ENCODE results near the gene AHDC1. TPM values are rescaled to one million over a fixed set of nuclear protein-coding genes. Genes with fewer than 3 reads are reported as not detected.

AHDC1 gene
- total RNA-seq, 1 experiment from 2014 or later: 19.1 TPM

DNA sequence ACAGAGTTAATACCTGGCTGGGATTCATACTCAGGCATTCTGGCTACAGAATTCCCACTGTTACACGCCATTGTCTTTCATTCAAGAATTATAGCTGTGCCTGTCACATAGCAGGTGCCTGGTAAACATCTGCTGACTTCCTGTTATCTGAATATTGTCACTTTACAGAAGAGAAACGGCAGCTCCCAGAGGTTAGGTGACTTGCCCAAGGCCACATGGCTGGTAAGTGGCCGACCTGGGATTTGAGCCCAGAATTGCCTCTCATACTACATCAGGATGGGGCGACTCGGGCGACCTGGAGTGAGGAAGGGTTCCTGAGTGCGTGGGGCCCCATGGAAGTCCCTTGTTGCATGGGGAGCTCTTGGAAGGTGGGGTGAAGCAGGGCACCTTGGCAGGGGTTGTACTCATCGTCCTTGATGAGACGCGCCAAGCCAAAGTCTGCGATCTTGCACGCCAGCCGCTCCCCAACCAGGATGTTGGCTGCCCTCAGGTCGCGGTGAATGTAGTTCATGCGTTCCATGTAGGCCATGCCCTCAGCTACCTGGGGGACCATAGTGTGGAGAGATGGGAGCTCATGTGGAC is 10.2 kb upstream of the AHDC1 start:
- no peak for DNase-seq (ENCODE audit: low read depth)

DNA sequence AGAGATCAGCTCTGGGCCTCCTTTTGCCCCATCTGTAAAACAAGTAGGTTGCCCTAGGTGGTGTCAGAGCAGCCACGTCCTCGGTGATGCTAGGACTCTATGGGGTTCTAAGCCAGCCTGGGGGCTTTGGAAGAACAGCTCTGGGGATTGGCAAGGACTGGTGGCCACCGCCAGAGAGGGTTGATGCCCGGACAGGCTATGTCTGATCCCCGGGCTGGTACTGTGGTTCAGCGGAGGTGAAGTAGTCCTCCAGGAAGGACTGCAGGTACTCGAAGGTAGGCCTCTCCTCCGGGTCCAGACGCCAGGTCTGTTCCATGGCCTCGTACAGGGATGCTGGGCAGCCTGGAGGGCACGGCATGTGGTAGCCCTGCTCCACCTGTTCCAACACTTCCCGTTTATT is 8.8 kb upstream of the AHDC1 start:
- DNase-seq (ENCODE audit: low read depth): no peak

DNA sequence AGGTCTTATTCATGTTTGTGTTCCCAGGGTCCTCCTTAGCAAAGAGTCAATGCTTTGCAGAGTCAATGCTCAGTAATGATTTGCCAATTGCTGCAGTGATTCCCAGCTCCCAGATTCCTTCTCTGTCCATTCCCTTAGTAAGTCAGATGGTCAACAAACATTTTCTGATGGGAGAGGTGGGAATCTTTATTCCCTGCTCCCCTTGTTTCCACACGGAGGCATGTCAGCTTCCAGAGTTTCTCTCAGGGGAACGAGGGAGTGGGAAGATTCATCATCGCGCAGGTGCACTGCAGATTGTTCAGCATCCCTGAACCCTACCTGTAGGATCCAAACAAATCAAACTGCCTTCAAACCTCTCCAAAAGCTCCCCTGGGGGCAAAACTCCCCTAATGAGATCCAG is 7.5 kb upstream of the AHDC1 start:
- no peak for DNase-seq (ENCODE audit: low read depth)

DNA sequence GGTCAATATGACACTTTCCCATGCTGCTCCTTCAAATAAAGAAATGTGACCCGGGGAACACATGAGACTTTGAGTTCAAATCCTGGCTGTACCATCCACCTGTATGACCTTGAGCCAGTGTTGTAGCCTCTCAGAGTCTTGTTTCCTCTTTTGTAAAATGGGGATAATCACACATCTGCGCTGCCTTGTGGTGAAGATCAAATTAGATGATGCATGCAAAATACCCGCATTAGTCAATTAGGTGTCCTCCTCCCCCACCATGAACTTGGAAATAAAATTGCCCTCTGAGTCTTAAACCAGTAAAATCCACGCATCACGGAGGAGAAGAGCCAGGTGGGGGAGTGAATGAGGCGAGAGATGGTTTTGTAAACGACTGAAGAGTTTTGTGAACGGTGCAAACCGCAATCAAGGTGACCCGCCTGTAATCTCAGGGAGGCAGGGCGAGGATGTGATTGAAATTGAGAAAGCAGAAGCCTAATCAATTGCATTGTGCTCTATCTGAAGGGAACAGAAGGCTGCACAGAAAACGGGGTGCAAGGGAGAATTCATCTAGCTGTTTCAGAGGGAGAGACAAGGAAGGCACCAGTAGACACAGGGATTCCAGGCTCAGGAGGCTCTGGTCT is 5.8 kb upstream of the AHDC1 start:
- DNase-seq (ENCODE audit: low read depth): no peak

DNA sequence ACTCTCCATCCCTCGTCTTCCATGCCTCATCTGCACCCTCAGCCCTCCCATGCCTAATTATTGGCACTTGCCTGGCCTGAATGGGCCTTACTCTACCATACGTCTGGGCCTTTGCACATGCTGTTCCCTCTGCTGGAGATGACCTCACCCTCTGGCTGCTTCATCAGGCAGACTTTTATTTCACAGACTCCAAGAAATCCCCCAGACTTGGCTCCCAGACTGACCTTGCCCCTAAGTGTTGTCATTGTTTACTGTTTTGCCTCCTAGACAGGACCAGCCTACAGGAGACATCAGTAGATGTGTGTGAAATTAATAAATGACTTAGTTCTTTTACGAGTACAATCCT is 5.2 kb upstream of the AHDC1 start:
- DNase-seq (ENCODE audit: low read depth): no peak

DNA sequence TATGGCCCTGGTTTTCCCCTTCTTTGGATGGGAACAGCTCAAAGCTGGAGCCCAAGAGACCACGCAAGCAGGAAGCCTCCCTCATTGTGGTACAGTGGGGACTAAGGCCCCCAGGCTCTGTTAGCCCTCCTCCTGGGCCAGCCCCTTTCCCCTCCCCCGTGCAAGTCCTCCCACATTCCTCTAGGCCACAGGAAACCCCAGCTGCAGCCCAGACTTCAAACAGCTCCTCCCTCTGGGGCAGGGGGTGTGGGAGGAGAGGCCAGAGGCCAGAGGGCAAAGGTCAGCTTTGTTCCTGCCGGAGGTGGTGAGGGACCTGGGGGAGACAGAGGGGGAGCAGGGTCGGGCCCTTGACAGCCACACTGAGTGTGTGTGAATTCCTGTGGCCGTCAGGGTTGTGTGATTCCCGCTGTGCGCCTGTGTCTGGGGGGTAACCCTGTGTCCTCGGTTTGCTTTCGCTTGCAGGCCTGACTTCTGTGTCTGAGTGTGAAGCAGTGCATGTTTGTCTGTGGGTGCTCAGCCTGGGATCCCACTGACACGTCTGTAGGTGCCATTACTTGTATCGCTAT is 3.4 kb upstream of the AHDC1 start:
- DNase-seq (ENCODE audit: low read depth): no peak

DNA sequence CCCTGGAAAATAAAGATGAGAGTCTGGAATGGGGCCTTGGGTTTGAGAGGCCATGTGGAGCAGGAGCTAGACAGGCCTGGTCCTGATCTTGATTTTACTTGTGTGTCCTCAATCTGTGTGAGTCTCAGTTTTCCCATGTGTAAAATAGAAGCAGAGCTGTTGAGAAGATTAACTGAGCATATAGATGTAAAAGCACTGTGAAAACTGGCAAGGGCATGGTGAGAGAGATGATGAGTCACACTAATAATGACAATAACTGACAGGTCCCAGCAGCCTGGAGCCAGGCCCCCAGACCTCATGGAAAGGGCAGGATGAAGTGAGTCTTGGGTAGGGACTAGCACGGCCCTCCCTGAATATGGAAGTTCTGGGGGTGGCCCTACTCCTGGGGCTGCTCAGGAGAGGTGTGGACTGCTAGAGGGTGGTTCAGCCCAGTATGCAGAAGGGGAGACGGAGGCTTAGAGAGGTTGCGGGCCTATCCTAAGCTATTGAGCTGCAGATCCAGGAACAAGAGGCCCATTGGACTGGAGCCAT is 2.8 kb upstream of the AHDC1 start:
- DNase-seq (ENCODE audit: low read depth): peak; percentile 76

DNA sequence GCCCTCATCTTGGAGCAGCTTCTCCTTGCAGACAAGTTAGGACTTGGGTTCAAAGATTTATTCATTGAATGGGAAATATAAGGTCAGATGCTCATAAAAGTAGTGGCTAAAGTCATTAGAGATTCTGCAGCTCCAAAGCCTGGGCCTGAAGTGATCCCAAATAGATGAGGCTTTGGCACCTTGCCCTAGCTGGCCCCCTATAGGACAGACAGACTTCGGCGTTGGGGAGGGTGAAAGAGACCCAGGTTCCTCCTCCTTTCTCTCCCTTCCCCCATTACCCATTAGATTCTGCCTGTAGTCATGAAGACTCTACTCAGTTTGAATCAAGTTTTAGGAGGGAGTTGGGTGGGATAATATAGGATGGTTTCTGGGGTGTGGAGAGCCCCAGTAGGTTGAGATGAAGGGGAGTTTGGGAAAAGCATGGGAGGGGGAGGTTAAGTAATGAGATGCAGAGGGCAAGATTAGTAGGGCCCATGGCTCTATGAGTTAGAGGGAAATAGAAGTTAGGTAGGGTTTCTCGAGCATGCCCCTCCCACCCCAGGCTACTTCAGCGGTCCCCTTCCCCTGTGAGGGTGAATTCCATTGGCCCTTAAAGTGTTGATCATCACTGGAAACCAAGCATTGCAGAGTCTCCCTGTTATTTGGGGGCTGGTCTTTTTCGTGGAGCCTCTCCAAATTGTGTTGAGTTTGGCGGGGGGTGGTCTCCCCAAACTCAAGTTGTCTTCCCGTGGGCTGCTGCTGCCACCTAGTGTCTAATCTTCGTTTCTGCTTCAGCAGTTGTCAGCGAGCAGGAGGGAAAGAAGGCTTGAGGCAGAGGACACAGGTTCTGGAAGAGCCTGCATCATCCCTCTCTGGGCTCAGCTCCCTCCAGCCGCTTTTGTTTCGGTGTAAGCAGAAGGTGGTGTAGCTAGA is 2.1 kb upstream of the AHDC1 start:
- DNase-seq (ENCODE audit: low read depth): peak; percentile 66

DNA sequence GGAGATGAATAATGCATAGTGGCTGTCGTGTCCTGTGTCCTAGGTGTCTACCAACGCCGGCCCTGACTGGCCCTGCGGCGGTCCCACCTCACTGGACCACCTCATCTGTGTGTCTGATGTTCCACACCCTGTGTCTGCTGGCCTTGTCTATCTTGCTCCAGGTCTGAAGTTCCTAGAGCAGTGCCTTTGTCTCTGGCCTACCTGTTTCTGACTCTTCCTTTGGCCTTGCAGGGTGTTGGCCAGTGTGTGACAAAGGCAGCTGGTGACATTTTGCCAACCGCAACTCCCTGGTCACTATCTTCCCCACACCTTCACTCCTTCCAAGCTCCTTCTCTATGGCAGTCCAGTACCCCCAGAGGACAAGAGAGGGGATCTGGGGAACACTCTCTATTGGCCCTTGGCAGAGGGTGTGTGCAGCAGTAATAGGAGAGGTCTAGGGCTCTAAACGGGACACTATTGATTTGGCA is 1.4 kb upstream of the AHDC1 start:
- DNase-seq (ENCODE audit: low read depth): no peak

DNA sequence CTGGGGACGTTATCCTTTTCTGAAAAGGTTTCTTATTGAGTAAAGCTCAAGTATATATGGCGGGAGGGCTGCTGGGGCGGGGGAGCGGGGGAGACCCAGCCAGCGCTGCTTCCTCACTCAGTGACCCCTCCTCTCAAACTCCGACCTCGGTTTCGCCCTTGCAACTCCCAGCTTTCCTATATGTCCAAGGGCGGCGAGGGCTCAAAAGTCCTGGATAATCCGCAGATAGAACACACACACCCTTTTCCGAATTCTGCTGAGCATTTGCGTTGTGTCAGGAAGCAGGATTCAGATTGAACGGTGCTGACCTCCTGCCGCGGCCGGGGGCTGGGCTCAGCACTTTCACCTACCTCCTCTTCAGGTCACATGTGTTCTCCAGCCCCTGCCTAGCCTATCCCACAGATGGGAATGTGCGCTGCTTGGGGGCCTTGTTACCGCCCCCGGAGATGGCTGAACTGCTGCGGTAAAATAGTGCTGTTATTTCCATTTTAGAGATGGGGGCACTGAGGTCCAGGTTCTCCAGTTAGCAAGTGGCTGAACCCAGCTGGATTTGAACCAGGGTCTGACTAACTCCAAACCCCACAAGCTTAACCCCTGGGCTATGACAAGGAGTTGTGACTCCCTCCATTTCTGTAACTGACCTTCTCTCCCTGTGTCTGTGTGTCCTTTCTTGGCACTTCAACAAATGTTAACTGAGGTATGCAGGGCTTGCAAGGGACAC is 795 bp upstream of the AHDC1 start:
- peak; percentile 44 for DNase-seq (ENCODE audit: low read depth)

DNA sequence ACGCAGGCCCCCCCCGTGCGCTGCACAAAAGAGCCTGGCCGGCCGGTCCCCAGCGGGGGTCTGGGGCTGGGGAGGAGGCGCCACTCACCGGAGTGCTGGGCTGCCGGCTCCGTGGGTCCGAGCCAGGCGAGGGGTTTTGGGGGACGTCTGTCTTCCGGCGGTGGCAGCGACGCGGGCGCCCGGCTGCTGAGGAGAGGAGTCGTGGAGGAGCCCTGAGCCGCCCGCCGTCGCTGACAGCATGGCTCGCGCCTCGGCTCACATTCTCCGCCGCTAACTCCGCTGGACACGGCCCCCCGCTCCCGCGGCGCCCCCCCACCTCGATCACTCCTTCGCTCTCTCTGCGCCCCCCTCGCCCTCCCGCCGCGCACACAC is 649 bp downstream of the AHDC1 start:
- no peak for DNase-seq (ENCODE audit: low read depth)

DNA sequence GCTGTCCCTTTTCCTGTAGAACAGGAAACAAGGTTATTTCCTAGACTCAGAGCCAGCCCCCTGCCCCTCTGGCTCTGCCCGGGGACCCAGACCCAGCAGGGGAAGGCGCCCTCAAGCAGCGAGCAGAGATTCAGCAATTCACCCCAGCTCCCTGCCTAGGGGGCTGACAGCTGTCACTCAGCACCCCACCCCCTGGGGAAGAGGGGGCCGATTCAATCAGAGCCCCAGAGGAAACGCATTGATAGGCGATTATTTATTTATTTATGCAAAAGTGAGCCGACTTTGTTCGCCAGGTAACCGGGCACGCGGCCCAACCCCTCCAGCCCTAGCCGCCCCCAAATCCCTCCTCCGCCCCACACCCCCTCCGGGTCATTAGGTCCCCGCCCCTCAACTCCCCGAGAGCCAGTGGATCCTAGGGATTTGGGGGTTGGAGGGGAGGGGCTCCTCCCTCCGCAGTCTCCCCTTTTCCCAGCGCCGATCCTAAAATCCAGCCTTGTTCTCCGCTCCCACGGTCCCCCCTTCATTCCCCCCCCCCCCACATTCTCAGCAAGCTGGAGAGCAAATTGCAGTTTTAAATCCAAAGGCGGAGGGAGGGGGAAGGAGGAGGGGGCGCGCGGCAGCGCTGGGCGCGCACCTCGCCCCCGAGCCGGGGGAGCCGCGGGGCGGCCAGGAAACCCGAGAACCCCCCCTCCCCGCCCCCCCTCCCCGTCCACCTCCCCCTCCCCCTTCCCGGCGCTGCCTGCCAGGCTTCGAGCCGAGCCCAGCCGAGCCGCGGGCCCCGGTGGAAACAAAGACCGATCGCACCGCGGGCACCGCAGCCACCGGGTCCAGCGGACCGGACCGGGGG is 1.3 kb downstream of the AHDC1 start:
- no peak for DNase-seq (ENCODE audit: low read depth)

DNA sequence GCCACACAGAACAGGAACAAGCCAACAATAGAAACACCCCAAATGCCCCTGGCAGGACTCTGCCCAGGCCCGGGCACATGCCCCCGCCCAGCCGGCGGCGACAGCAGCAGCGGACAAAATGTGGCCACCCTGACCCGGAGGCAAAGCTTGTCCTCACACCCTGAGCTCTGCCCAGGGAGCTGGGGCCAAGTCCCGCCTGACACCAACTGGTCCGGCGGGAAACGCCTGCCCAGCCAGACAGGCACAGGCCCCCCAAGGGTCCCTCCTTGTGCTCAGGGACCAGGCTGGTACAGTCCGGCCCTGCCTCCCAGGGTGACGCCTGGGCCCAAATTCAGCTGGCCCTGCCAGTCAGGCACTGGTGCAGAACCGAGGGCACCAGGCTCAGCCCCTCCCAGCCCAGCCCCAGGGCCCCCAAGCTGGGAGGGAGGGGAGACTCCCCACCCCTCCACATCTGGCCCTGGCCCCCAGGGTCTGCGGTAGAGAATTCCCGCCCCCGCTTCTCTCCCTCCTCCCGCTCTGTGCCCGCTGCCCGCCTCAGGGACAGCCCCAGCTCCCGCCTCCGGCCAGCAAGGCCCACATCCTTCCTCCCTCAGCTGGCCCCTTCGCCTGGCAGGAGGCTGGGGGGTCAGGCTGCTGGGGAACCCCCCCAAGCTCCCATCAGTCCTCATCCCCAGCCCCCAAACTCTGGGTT is 2.0 kb downstream of the AHDC1 start:
- peak; percentile 65 for DNase-seq (ENCODE audit: low read depth)

DNA sequence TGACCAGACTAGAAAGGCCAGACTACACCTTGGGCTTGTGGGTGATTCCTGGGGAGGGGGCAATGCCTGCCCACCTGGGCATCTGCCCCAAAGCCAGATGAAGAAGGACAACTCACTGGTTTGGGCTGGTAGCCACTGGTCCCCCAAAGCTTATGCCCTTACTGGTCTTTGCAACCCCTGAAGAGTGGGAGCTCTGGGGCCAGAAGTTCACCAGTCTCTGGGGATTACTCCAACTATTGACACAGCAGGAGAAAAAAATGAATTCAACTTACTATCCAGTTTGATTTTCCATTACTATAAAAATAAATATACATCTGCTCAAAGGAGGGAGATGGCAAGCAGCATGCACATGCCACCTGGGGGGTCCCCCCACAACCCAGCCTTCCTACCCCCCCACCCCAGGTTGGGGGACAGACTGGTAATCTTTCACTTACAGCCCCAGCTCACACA is 2.6 kb downstream of the AHDC1 start:
- no peak for DNase-seq (ENCODE audit: low read depth)

DNA sequence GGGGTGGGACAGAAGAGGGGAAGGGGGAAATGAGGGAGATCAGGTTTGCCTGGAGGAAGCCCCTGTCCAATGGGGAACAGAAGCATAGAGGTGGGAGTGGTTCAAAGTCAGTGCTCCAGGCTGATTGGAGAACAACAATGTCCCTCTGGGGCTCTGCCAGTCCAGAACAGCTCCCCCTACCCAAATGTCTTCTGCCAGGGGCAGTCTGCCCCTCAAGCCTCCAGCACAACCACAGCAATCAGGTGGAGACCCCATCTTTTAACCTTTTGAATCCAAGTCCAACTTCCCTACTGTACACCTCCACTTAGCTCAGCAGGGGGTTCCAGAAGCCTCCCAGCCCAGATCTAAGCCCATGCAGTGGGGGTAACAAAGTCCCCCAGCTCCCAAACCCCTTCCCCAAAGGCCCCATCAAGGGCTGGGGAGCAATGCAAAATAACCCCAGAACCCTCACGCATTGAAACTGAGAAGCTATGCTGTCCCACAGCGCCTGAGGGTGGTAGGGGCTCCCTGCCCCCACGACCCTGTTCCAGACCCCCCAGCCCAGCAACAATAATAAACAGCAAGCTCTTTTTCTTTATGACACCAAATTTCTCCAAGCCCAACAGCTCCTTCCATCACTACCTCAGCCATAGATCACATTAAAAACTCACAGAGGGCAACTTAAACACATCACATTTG is 3.3 kb downstream of the AHDC1 start:
- no peak for DNase-seq (ENCODE audit: low read depth)

DNA sequence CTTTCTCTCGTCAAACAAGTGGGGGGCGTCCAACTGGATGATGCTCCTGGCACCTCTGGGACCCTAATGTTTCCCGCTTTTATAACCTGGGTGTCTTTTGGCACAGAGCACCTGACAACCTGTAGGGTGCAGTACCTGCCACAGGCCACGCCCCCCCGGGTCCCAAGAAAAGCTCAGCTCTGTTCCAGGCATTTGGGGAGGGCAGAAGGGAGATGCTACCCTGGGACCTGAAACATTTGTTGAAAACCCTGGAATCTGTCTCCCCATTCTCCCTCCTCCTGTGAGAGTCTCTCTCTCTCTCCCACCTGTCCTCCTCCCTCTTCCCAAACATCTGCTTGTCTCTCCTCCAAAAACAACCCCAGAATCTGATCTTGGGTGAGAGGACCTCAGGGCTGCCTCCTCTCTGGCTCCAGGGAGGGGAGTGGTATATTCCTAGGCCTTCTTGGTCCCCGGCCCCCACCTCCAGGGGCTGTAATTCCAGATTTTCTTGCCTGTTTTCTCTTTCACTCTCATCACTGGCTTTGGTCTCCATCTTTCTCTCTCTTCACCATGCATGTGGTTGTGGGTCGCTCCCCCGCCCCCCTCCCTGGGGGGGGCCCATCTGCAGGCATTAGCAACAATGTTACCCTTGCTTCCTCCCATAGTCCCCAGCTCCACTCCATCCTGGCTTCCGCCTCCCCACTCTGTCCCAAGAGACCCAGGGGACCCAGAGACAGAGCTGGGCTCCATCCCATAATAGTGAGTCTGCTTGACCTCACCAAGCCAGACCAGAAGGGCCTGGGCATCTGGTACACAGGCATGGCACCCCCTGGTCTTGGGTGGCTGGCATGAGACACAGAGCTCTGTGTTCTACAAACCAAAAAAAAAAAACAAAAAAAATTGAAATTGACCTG is 4.1 kb downstream of the AHDC1 start:
- DNase-seq (ENCODE audit: low read depth): no peak

DNA sequence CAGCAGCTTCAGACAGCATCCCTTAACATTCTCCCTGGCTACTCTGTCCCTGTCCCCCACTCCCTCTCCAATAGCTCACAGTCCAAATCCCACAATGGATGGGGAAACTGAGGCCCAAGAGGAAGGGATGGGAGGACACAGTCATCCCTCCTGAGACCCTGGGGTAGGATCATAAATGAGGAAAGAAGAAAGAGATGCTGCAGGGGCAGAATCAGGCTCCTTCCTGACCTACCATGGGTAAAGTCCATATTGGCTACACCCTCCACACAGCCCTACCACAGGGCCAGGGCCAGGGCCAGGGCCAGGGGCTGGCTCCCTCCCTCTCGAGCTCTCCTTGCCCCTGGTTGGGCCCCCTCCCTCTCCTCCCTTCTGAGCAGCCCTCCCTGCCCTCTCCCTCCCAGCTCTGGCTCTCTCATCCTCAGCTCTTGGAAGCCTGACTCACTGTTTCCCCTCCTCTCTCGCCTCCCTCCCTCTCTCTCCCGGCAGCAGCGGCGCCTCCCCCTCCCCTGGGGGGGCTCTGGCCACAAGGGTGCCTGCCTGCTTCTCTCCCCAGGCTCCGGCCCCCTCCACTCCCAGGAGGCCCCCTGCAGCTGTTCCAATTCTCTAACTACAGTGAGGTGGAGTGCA is 4.9 kb downstream of the AHDC1 start:
- DNase-seq (ENCODE audit: low read depth): peak; percentile 89

DNA sequence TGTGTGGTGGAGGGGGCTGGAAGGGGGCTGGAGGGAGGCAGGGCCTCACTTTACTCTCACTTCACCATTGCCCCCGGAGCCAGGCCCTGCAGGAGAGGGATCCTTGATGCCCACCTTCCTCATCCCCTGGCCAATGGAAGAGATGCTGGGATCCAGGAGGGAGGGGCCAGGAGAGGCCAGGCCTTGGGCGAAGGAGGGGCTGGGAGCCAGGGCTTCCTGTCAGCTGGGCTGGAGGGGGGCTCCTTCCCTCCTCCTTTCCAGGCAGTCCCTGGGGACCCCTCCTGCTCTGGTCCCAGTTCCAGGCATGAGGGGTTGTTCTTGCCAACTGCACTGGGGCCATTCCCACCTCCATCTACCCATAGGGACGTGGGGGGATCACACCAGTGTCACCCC is 5.7 kb downstream of the AHDC1 start:
- DNase-seq (ENCODE audit: low read depth): no peak

Data from M059J (cell line).